Hematopoietic multipotent progenitor cell treated with erythropoietin and hydrocortisone succinate and interleukin-3 and kit ligand, for 6 days (in vitro differentiated cells): Measurements from ENCODE around the gene ANP32B.
"Not testable (repeated sequence)": the region's sequence is repeated elsewhere in the genome, so short reads cannot be mapped to it uniquely, and the experiment has no call there.

Experiments
- DNase-seq: peaks from one replicate; pipeline ENCODE4 v3.0.0-alpha.2; 2015

The ANP32B gene

DNA sequence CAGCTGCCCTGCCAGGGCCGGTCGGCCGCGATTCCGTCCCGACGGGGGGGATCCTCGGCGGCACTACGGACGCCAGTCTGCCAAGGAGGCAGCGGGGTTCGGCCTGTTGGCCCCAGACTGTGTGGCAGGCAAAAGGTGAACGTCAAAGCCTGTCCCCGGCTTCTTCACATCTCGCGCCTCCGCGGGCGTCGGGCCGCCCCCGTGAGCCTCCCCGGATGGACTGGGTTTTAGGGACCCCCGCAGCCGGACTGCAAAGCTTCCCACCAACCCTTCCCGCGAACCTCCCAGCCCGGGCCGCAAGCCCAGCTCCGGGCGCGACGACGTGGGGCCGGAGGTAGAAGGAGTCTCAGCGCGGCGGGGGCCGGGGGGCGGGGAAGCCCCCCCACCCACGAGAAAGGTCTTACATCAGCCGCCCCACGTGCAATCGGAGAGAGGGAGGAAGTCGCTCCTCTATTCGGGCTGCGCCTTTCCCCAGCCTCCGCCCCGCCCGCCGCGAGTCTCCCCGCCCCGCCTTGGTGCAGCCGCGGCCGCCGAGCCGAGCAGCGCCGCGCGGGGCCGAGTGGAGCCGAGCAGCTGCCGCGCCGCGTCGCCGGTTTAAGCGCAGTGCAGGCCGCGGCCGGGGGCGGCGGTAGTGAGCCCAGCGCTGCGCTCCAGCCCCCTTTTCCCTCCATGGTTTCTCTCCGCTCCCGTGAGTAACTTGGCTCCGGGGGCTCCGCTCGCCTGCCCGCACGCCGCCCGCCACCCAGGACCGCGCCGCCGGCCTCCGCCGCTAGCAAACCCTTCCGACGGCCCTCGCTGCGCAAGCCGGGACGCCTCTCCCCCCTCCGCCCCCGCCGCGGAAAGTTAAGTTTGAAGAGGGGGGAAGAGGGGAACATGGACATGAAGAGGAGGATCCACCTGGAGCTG is at the start of gene ANP32B:
Gene ANP32B (plus strand): TSS at position 659 of the 906 bp plus-strand sequence. CDS start 215 bp downstream, at position 874.
- peak; percentile 97 for DNase-seq

DNA sequence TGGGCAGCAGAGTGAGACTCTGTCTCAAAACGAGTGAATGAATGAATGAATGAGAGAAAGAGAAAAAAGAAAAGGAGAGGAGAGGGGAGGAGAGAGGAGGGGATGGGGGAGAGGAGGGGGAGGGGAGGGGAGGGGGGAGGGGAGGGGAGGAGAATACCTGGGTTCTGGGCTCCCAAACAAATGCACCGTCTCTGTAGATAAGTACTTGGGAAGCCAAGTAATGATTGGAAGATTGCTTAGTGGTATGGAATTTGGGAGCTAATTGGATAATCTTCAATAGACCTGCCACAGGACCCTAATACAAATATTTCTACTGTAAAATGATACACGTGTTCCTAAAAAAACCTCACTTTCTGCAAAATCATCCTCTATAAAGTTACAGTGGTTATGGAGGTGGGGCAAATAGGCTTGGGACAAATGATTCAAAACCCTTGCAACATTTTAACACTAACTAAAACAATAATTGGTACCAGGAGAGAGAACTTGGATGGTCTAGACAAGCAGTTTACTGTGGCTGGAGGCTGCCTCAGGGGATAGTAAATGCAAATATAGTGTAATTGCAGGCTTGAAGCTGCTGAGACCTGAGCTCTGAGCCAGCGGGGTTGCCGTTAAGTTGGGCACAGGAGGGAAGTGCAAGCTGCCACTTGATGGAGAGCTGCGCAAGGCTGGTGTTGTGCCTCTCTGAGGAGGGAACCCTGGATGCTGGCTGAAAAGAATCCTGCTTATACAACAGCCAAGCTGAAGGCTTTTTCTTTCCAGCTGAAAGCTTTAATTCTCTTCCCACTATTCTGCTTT is 48.6 kb upstream of the ANP32B start:
- DNase-seq = peak; percentile 59

GRCh38 chr9:97935276-97935675 is 47.9 kb upstream of the ANP32B start:
- DNase-seq = no peak

DNA sequence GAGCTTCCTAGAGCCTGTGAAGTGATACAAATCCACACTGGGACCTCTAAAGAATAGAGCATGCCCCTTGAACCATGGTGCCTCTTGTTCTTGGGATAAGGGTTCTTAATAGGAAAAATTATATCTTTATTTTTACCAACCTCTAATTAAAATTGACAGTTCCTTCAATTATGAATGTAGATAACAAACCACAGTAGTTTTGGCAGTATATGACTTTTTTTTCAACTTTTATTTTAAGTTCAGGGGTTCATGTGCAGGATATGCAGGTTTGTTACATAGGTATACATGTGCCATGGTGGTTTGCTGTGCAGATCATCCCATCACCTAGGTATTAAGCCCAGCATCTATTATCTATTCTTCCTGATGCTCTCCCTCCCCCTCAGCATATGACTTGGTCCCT is 46.1 kb upstream of the ANP32B start:
- DNase-seq = no peak

DNA sequence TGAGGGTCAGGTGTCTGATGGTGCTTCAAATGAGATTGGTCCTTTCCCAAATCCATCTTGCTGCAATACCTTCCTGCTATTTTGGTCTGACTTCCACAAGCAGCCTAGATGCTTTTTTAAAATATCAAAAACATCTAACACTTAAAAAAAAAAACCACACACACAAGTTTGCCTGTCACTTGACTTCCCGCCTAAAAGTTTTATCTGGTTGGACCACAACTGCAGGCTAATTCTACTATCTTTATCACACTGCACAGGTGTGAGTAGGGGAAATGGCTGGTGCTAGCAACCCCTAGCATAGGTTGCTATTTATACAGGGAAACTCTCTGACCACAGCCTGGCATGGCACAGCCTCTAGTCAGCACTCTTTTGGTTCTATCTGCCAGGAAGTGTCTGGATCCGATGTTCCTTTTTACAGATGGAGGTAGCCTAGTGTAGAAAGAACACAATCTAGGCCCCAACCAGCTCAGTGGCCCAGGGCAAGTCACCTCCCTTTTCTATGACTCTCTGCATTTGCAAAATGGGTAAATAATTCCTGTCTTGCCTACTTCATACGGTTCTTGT is 45.0 kb upstream of the ANP32B start, which contains the start of gene HEMGN:
Gene HEMGN (minus strand): TSS at position 92 of the 564 bp plus-strand sequence. CDS start 36 bp downstream, at position 56.
- peak; percentile 98 for DNase-seq

DNA sequence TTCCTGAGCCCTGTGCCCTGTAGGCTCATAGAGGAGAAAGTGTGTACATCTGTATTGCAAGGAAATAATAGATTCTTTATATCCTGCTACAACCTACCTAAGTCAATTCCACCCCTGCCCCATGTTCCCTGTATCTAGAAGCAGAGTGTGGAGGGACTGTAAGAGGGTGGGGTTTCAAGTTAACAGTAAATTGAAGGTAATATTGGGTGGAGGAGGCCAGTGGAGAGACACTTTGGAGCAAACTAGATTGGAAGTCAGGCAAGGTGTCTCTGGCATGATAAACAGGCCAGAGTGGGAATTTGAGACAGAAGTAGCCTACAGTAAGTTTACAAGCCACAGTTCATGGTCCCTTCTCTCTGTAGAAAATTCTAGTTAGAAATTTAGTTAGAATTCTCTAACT is 42.9 kb upstream of the ANP32B start:
- DNase-seq = peak; percentile 86

DNA sequence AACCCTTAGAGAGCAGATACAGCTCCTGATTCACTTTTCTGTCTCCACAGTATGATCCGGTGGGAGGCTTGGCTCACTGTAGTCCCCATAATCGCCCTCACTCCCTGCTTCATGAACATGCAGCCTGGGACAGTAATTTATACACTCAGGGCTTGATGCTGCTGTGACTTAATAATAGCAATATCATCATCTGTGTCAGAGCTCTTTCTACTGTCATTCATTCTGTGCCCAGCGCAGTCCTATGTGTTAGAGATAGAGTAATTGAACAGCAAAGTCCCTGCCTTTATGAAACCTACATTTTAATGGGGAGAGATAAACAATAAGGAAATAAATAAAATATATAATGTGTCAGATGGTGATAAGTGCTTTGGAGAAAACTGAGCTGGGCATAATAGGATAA is 42.4 kb upstream of the ANP32B start:
- DNase-seq = peak; percentile 70

DNA sequence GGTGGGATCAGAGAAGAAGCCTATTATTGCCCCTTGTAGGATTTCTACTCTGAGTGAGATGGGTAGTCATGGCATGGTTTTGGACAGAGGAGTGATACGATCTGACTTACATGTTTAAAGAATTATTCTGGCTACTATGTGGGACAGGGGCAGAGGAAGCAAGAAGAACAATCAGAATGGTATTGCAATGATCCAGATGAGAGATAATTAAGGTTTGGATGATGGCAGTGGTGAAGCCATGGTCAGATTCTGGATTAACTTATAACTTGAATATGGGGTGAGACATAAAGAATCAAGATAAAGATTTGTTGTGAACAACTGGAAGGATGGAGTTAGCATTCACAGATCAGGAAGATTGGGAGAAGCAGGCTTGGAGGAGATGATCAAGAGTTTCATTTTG is 41.8 kb upstream of the ANP32B start:
- DNase-seq = no peak

GRCh38 chr9:97943308-97943855 is 39.8 kb upstream of the ANP32B start:
- DNase-seq = peak; percentile 94

GRCh38 chr9:97944612-97945011 is 38.5 kb upstream of the ANP32B start:
- no peak for DNase-seq

- DNase-seq = not testable (repeated sequence)
Observed at GRCh38 chr9:97945470-97945869, 37.7 kb upstream of the ANP32B start.

- DNase-seq = not testable (repeated sequence)
Observed at GRCh38 chr9:97947094-97947493, 36.0 kb upstream of the ANP32B start.

- DNase-seq = not testable (repeated sequence)
Observed at GRCh38 chr9:97950873-97951272, 32.3 kb upstream of the ANP32B start.

- peak; percentile 93 for DNase-seq
Observed at GRCh38 chr9:97954550-97954989, 28.6 kb upstream of the ANP32B start.

GRCh38 chr9:97956331-97956730 is 26.8 kb upstream of the ANP32B start:
- DNase-seq = no peak

DNA sequence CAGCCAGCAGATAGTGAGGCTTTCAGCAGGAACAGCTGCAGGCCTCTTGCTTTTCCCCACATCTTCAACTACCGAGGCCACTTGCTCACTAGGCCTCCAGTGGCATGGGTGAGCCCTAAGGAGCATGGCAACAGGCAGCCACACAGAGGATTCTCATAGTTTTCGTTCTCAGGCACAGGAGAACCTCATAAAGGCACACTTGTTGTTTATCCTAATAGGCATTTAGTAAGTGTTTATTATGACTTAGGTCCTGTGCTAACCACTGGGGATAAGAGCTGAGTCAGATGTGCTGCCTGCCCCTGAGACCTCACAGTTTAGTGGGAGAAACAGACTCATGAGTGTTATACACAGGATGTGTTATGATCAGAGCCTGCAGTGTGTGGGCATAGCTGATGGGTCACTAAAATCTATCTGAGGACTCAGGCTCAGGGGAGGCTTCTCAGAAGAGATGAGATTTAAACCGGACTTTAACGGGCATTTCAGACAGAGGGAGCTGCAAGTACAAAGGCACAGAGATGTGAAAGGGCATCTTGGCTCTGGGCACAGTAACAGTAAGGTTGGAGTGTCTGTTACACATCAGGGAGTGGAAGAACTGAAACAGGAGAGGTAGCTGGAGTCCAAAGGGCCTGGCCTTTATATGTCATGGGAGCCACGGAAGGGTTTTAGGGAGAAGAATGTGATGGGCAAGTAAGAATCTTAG is 24.2 kb upstream of the ANP32B start:
- DNase-seq = no peak

DNA sequence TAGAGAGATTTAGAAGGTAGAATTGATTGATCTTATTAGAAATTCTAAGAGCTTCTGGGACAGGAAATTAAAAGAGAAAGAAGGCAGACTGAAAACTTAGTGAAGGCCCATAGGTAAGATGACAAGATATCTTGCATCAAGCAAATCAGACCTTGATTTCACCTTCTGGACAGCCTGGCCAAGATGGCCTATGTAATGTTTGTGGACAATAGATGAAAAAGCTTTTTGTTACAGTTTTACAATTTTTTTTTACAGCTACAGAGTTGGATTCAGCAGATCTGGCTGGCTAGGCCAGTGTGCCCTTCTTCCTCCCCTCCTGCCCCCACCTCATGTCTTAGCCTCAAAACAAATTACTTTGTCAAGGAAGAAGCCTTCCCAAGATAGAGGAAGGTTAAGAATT is 23.6 kb upstream of the ANP32B start:
- DNase-seq = no peak

DNA sequence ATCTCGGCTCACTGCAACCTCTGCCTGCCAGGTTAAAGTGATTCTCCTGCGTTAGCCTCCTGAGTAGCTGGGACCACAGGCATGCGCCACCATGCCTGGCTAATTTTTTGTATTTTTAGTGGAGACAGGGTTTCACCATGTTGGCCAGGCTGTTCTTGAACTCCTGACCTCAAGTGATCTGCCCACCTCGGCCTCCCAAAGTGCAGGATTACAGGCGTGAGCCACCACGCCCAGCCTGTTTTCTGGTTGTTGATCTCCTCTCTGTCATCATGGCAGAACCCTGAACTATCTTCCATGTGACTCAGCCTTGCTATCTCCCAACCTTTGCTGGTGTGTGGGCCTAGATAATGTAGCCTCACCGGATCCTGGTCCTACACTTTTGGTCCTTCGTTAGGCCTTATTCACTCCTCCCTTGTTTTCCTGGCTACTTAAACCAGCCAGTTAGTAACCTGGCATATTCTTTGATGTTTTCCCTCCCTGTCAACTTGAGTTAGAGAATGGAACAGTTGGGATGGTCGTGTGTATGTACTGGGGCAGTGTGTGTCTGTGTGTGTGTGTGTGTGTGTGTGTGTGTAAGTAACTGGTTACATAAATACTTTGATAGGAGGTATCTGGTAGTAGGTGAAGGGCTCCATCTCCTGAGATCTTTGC is 22.3 kb upstream of the ANP32B start:
- peak; percentile 94 for DNase-seq

DNA sequence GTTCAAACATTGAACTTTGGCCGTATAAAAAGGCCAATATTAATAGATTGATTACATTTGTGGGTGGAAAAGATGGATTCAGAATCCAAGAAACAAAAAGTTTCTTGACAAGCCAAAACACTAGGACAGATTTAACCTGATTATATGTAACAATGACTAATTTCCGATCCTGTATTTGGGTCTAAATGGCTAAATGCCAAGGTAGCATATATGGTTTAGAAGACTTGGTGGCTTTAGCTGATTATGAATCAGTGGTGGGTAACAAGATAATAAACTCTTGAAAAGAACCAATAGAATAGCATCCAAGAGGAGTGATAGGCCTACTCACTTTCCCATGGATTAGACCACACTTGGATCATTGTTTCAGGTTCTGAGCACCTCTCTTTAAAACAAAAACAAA is 21.8 kb upstream of the ANP32B start:
- peak; percentile 74 for DNase-seq

- DNase-seq = no peak
Observed at GRCh38 chr9:97962136-97962535, 21.0 kb upstream of the ANP32B start.

- no peak for DNase-seq
Observed at GRCh38 chr9:97962575-97962974, 20.6 kb upstream of the ANP32B start.

DNA sequence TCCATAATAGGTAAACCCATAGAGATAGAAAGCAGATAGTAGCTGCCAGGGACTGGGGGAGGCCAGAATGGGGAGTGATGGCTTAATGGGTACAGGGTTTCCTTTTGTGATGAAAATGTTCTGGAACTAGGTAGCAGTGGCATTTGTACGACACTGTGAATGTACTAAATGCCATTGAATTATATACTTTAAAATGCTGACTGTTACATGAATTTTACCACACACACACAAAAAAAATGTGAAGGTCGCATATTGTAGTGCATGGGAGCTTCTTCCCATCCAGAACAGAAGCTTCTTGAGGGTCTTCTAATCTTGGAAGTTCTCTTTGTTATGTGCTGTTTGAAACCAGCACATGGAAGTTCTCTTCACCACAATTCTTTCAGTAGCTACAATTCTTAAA is 19.9 kb upstream of the ANP32B start:
- no peak for DNase-seq
